ENCODE measurements around the gene FANCE.

The FANCE gene

GRCh38 chr6:35443341-35444030, 8.7 kb upstream of the FANCE start:
- TF ChIP-seq CTCF (IDR thresholded peaks at IDR 0.05; ENCODE audit: low read depth, low read length): no peak
- no peak overlapping the region for H3K4me3 ChIP-seq (ENCODE audit: low read depth, low read length)

GRCh38 chr6:35445691-35446090, 6.4 kb upstream of the FANCE start:
- H3K4me3 ChIP-seq (ENCODE audit: low read depth, low read length): no peak overlapping the region
- TF ChIP-seq CTCF (IDR thresholded peaks at IDR 0.05; ENCODE audit: low read depth, low read length): no peak

- no peak for TF ChIP-seq CTCF (IDR thresholded peaks at IDR 0.05; ENCODE audit: low read depth, low read length)
- H3K4me3 ChIP-seq (ENCODE audit: low read depth, low read length): no peak overlapping the region
Observed at GRCh38 chr6:35448191-35448590, 3.9 kb upstream of the FANCE start.

GRCh38 chr6:35449287-35449881, 2.8 kb upstream of the FANCE start:
- peak; percentile 56 for TF ChIP-seq CTCF (IDR thresholded peaks at IDR 0.05; ENCODE audit: low read depth, low read length)

GRCh38 chr6:35451354-35452182, 570 bp upstream of the FANCE start:
- peak overlapping the region; percentile 72 for H3K4me3 ChIP-seq (ENCODE audit: low read depth, low read length)
- no peak for TF ChIP-seq CTCF (IDR thresholded peaks at IDR 0.05; ENCODE audit: low read depth, low read length)

More at GRCh38 chr6:35449287-35449881, 2.8 kb upstream of the FANCE start:
- no peak overlapping the region for H3K4me3 ChIP-seq (ENCODE audit: low read depth, low read length)

- H3K4me3 ChIP-seq (ENCODE audit: low read depth, low read length): peak overlapping the region; percentile 72
- no peak for TF ChIP-seq CTCF (IDR thresholded peaks at IDR 0.05; ENCODE audit: low read depth, low read length)
Observed at GRCh38 chr6:35453236-35453635, 1.1 kb downstream of the FANCE start.

Measured in WI38 (cell line).